HepG2 (cell line): Measurements from ENCODE around the gene ATP2B2. TPM values are rescaled to one million over a fixed set of nuclear protein-coding genes. Genes with fewer than 3 reads are reported as not detected.

Experiments used
- ATAC-seq: fragments of 200-7000 bp; cut with Tn5 transposase; 3 replicates; pipeline ENCODE4 v1.9.1; 2020; ENCODE audit warnings: mild to moderate bottlenecking, moderate library complexity
- BruUV-seq: library from RNA; stranded (reverse); fragments of 400-500 nt; replicated peaks from 2 replicates; lab custom pipeline; 2021; lab: Mats Ljungman, UMichigan
- CTCF ChIA-PET: fragments of 300-600 bp; formaldehyde crosslinking; extraction: SDS; loops from one replicate; lab custom pipeline; 2021; ENCODE audit warnings: low total read pairs, inconsistent platforms, low intra/inter-chr PET ratio; lab: Yijun Ruan, JAX
- POLR2A ChIA-PET: fragments of 350-600 bp; sonication (Branson Sonifier 250); formaldehyde crosslinking; loops from one replicate; lab custom pipeline; 2020; ENCODE audit warnings: antibody characterized with exemption, inconsistent platforms; lab: Yijun Ruan, JAX
- DNase-seq: peaks from one replicate; pipeline ENCODE4 v3.0.0-alpha.2; 2015; ENCODE audit warnings: low spot score
- FAIRE-seq: peaks from 3 replicates; lab custom pipeline; 2011; peaks lifted over from hg19 to GRCh38; lab: Jason Lieb, UNC
- H2AFZ ChIP-seq: one replicate; pipeline ENCODE4 v1.6.1; 2011; ENCODE audit warnings: low read length, inconsistent platforms
- H3K27ac ChIP-seq: fragments of 300-600 bp; 3 replicates; pipeline ENCODE4 v1.8.0; 2011; ENCODE audit warnings: mixed run types, mild to moderate bottlenecking, mixed read lengths, low read length, inconsistent platforms; ENCODE audit not compliant: insufficient read depth; ENCODE audit errors: extremely low read length
- H3K27me3 ChIP-seq, 2 experiments: fragments of 200-600 bp in 1 of 2; 2 replicates in 1 of 2; 3 replicates in 1 of 2; pipeline versions ENCODE4 v1.6.0 to v1.8.0; 2011; ENCODE audit warnings: low read length in 2 of 2, mild to moderate bottlenecking in 2 of 2, moderate library complexity in 2 of 2, inconsistent platforms in 1 of 2; ENCODE audit not compliant: insufficient read depth in 2 of 2, control insufficient read depth in 1 of 2
- H3K36me3 ChIP-seq, 2 experiments: fragments of 200-600 bp in 1 of 2; replicated peaks in 1 of 2; 2 replicates in 1 of 2; 3 replicates in 1 of 2; pipeline versions ENCODE4 v1.5.1 to v1.8.0; 2011; ENCODE audit warnings: low read length in 2 of 2, inconsistent platforms in 1 of 2; ENCODE audit not compliant: insufficient read depth in 2 of 2, control insufficient read depth in 1 of 2
- H3K4me1 ChIP-seq: 2 replicates; pipeline ENCODE4 v1.5.1; 2012; ENCODE audit warnings: low read length, inconsistent platforms; ENCODE audit not compliant: insufficient read depth
- H3K4me2 ChIP-seq: 2 replicates; pipeline ENCODE4 v1.6.0; 2011; ENCODE audit warnings: low read depth, low read length, inconsistent platforms
- H3K4me3 ChIP-seq, 3 experiments: fragments of 200-600 bp in 1 of 3; sonication (generic), shearing (Covaris generic) in 1 of 3; replicated peaks in 1 of 3; 2 replicates each; pipeline ENCODE4 v1.5.1; 2011 to 2016; ENCODE audit warnings: low read length in 3 of 3, inconsistent platforms in 2 of 3, low read depth in 2 of 3, mild to moderate bottlenecking in 2 of 3, control low read depth in 1 of 3, mixed read lengths in 1 of 3; ENCODE audit not compliant: insufficient read depth in 1 of 3
- H3K79me2 ChIP-seq: one replicate; pipeline ENCODE4 v1.6.1; 2011; ENCODE audit warnings: low read length, inconsistent platforms; ENCODE audit not compliant: insufficient read depth
- H3K9ac ChIP-seq: 2 replicates; pipeline ENCODE4 v1.6.0; 2011; ENCODE audit warnings: mild to moderate bottlenecking, low read depth, low read length, inconsistent platforms; ENCODE audit not compliant: insufficient read depth
- H3K9me3 ChIP-seq: 2 replicates; pipeline ENCODE4 v1.5.1; 2012; ENCODE audit warnings: mild to moderate bottlenecking, low read length
- H4K20me1 ChIP-seq: 2 replicates; pipeline ENCODE4 v1.6.0; 2011; ENCODE audit warnings: inconsistent platforms, mild to moderate bottlenecking, low read length, moderate library complexity; ENCODE audit not compliant: insufficient read depth
- ATM ChIP-seq: fragments of 450-650 bp; IDR thresholded peaks from 2 replicates; pipeline ENCODE4 v1.7.1; 2017; ENCODE audit warnings: mild to moderate bottlenecking, borderline replicate concordance
- CEBPZ ChIP-seq: IDR thresholded peaks from 2 replicates; pipeline ENCODE4 v1.6.1; 2012; ENCODE audit warnings: low read length, improper control_type of control experiment
- DZIP1 ChIP-seq: sonication (generic); formaldehyde crosslinking; IDR thresholded peaks from 2 replicates; pipeline ENCODE4 v1.5.0; 2020; ENCODE audit warnings: mild to moderate bottlenecking, missing genetic modification reagents
- GABPB1 ChIP-seq: IDR thresholded peaks from 2 replicates; pipeline ENCODE4 v1.6.1; 2016; ENCODE audit warnings: mild to moderate bottlenecking, missing genetic modification reagents, moderate library complexity, missing compliant biosample characterization
- MLX ChIP-seq: IDR thresholded peaks from 2 replicates; pipeline ENCODE4 v1.6.1; 2016
- NR1H2 ChIP-seq: sonication (generic); formaldehyde crosslinking; IDR thresholded peaks from 2 replicates; pipeline ENCODE4 v1.8.1; 2022; ENCODE audit warnings: low read depth, missing genetic modification reagents, borderline replicate concordance
- NR2F6 ChIP-seq, 2 experiments: IDR thresholded peaks; 2 replicates each; pipeline ENCODE4 v1.6.1; 2016; ENCODE audit warnings: antibody characterized with exemption in 1 of 2, mild to moderate bottlenecking in 1 of 2
- RFXANK ChIP-seq: IDR thresholded peaks from 2 replicates; pipeline ENCODE4 v1.6.1; 2016
- SRSF4 ChIP-seq: fragments of 200-400 bp; formaldehyde crosslinking; IDR thresholded peaks from one replicate; pipeline ENCODE4 v1.6.1; 2018; ENCODE audit warnings: mild to moderate bottlenecking, low read depth, low read length, moderate library complexity; ENCODE audit not compliant: poor library complexity, severe bottlenecking
- ZBTB1 ChIP-seq: sonication (generic); formaldehyde crosslinking; IDR thresholded peaks from 2 replicates; pipeline ENCODE4 v1.4.0; 2020; ENCODE audit warnings: missing genetic modification reagents, borderline replicate concordance
- ZNF296 ChIP-seq: sonication (generic); formaldehyde crosslinking; conservative IDR thresholded peaks from 2 replicates; pipeline ENCODE4 v1.5.0; 2020; ENCODE audit warnings: mild to moderate bottlenecking, missing genetic modification reagents
- ZNF484 ChIP-seq: sonication (generic); formaldehyde crosslinking; IDR thresholded peaks from 2 replicates; pipeline ENCODE4 v1.5.1; 2020; ENCODE audit warnings: mild to moderate bottlenecking, low read depth, missing genetic modification reagents, borderline replicate concordance
- ZNF562 ChIP-seq: sonication (generic); formaldehyde crosslinking; IDR thresholded peaks from 2 replicates; pipeline ENCODE4 v1.8.0; 2022; ENCODE audit warnings: missing genetic modification reagents, borderline replicate concordance
- ZNF605 ChIP-seq: sonication (generic); formaldehyde crosslinking; IDR thresholded peaks from 2 replicates; pipeline ENCODE4 v1.8.0; 2022; ENCODE audit warnings: mild to moderate bottlenecking, missing genetic modification reagents
- ZNF615 ChIP-seq: sonication (generic); formaldehyde crosslinking; IDR thresholded peaks from 2 replicates; pipeline ENCODE4 v1.5.0; 2020; ENCODE audit warnings: mild to moderate bottlenecking, missing genetic modification reagents, borderline replicate concordance
- ZNF747 ChIP-seq: sonication (generic); formaldehyde crosslinking; IDR thresholded peaks from 2 replicates; pipeline ENCODE4 v1.8.1; 2023; ENCODE audit warnings: missing genetic modification reagents, mild to moderate bottlenecking, borderline replicate concordance
- WGBS: methylation state at CpG from one replicate; pipeline ENCODE4 v1.1.6; 2017; ENCODE audit warnings: low lambda C conversion rate; 5-methylcytosine and 5-hydroxymethylcytosine counted together
- in situ Hi-C: cut with HindIII; loops from 2 replicates; pipeline ENCODE4 v1.10.0; 2017; ENCODE audit warnings: low pct_unique_long_range_greater_than_20kb; ENCODE audit not compliant: extremely low pct_ligation_motif_present
- intact Hi-C: fragments of 100-400 bp; cut with micrococcal nuclease; formaldehyde crosslinking; loops from one replicate; pipeline ENCODE4 v1.10.0; 2022; ENCODE audit not compliant: unreplicated experiment
- polyA plus RNA-seq, 8 experiments: library from polyadenylated mRNA; depleted of rRNA in 3 of 8; stranded (reverse) in 7 of 8; unstranded in 1 of 8; fragments of >200 nt; fragmentation: Illumina TruSeq in 4 of 8; extraction: Trizol in 4 of 8; gene quantifications; 2 replicates each; pipeline versions ENCODE4 v1.2.1 to v1.2.3, GENCODE V29; 2011 to 2016; ENCODE audit warnings: low read depth in 4 of 8, missing spikeins in 1 of 8, mixed read lengths in 1 of 8; ENCODE audit not compliant: insufficient read depth in 1 of 8
- total RNA-seq, 5 experiments: library from RNA; depleted of rRNA; stranded (reverse); fragments of >200 nt; fragmentation: Illumina TruSeq; extraction: Trizol; gene quantifications; 2 replicates each; pipeline ENCODE4 v1.2.3, GENCODE V29; 2016; ENCODE audit warnings: low read depth in 1 of 5

Gene ATP2B2
- total and polyA plus RNA-seq, 2 of the 13 experiments (the other 11 are each of a cell fraction or from before 2014, with no cell fraction given) = 1.5 to 2.3 TPM

GRCh38 chr3:10335871-10336622 lies 169.3 kb downstream of the ATP2B2 start (continued):
- TF ChIP-seq CEBPZ (no peak), ZNF747 (no peak), DZIP1 (no peak), ZBTB1 (CRISPR knock-in tag) (no peak)

GRCh38 chr3:10335190-10335738 lies 170.1 kb downstream of the ATP2B2 start:
- no peak overlapping the region for H3K9ac ChIP-seq
- H3K27me3 ChIP-seq = peaks cover 0 to 4% of the 10 kb centered on the region in 2 experiments; a peak in 3 of 5 replicates
- peaks cover 54% of the 10 kb centered on the region for H3K4me1 ChIP-seq
- WGBS = 57% methylated on average over 2 of the region's 4 CpGs
- ChIA-PET POLR2A (no interaction called here), CTCF (no interaction called here)
- H3K27ac ChIP-seq = no peak overlapping the region
- intact Hi-C loops (no loop called here), in situ Hi-C loops (no loop called here)
- no peak overlapping the region; the same call in 1 of the 2 replicates for H3K4me2 ChIP-seq
- ATAC-seq (no peak), FAIRE-seq (no peak), DNase-seq (no peak)
- no TSS peak for BruUV-seq
- no peaks in the 10 kb centered on the region for H3K79me2 ChIP-seq
- H3K4me3 ChIP-seq = no peak overlapping the region
- no peaks in the 10 kb centered on the region for H3K36me3 ChIP-seq
- no peaks in the 10 kb centered on the region for H4K20me1 ChIP-seq
- no peak overlapping the region for H2AFZ ChIP-seq
- H3K9me3 ChIP-seq = no peaks in the 10 kb centered on the region
- TF ChIP-seq ZNF605 (no peak), MLX (CRISPR knock-in tag) (no peak), ZNF615 (no peak), RFXANK (no peak), ZNF562 (CRISPR knock-in tag) (no peak), ZNF484 (CRISPR knock-in tag) (no peak), NR1H2 (CRISPR knock-in tag) (peak; percentile 22; the same call in 1 of the 2 replicates), ATM (no peak), GABPB1 (no peak), NR2F6 (IDR thresholded peaks at IDR 0.05) (peak; percentile 23; the same call in 1 of the 2 replicates), NR2F6 (CRISPR knock-in tag; IDR thresholded peaks at IDR 0.05) (peak; percentile 36; the same call in 1 of the 2 replicates), ZNF296 (CRISPR knock-in tag) (no peak), SRSF4 (no peak)
